Measurements from ENCODE around the gene QPRT.

DNA sequence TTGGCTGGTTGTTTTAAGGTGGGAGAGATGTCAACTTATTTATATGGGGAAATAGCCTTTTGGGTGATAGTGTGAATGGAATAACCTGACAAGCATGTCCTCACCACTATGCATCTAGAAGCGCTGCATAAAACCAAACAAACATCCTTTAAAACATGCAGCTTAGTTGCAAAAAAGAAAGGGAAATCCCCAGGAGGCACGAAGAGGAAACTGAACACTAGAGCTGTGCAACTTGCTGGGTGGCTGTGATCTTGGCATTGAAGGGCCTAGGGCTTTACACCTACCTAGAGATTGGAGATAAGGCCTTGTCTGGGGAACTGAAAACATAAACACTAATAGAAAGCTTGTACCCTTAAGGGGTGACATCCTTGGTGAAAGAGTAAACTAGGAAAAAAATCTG lies 59.5 kb downstream of the QPRT start:
- TF ChIP-seq EZH2 (IDR thresholded peaks at IDR 0.05; ENCODE audit: borderline replicate concordance, low read depth, low read length, severe bottlenecking) (no peak), POLR2A (IDR thresholded peaks at IDR 0.05; ENCODE audit: low read depth, low read length) (no peak), MAX (IDR thresholded peaks at IDR 0.05; ENCODE audit: insufficient read depth, insufficient read length) (no peak), CTCF (IDR thresholded peaks at IDR 0.05; ENCODE audit: extremely low read depth in 1 of 2, insufficient read depth in 1 of 2, low read depth in 1 of 2, low read length in 2 of 2) (no peak), MYC (IDR thresholded peaks at IDR 0.05; ENCODE audit: low read depth, low read length) (no peak), POLR2AphosphoS5 (IDR thresholded peaks at IDR 0.05; ENCODE audit: insufficient read depth, low read depth, low read length) (no peak), FOS (IDR thresholded peaks at IDR 0.05; ENCODE audit: borderline replicate concordance, insufficient read depth, low read length) (no peak)

Data from endothelial cell of umbilical vein (primary cell).